DND-41 (cell line): ENCODE data around the gene LLGL2.
"Not testable (repeated sequence)": the region's sequence is repeated elsewhere in the genome, so short reads cannot be mapped to it uniquely, and the experiment has no call there.

Source experiments
- ATAC-seq: fragments of 200-7000 bp; cut with Tn5 transposase; 3 replicates; pipeline ENCODE4 v1.9.1; 2021; ENCODE audit warnings: low read depth; ENCODE audit not compliant: insufficient read depth
- DNase-seq: peaks from one replicate; pipeline ENCODE4 v3.0.0-alpha.2; 2020
- H2AFZ ChIP-seq: 2 replicates; pipeline ENCODE4 v1.6.0; 2012; ENCODE audit warnings: low read depth, low read length
- H3K27ac ChIP-seq: 2 replicates; pipeline ENCODE4 v1.5.1; 2012; ENCODE audit warnings: low read length, inconsistent platforms
- H3K27me3 ChIP-seq: fragments of 200-600 bp; sonication (generic); 2 replicates; pipeline ENCODE4 v1.6.0; 2012; ENCODE audit warnings: low read length, mild to moderate bottlenecking, inconsistent platforms; ENCODE audit not compliant: insufficient read depth, poor library complexity
- H3K36me3 ChIP-seq: 2 replicates; pipeline ENCODE4 v1.5.1; 2012; ENCODE audit warnings: low read length, inconsistent platforms; ENCODE audit not compliant: insufficient read depth
- H3K4me1 ChIP-seq: 2 replicates; pipeline ENCODE4 v1.5.1; 2012; ENCODE audit warnings: mild to moderate bottlenecking, low read length; ENCODE audit not compliant: insufficient read depth
- H3K4me2 ChIP-seq: 2 replicates; pipeline ENCODE4 v1.6.0; 2012; ENCODE audit warnings: mild to moderate bottlenecking, moderate library complexity, low read length, inconsistent platforms; ENCODE audit not compliant: insufficient read depth
- H3K4me3 ChIP-seq, 2 experiments: fragments of 200-600 bp in 1 of 2; shearing (Covaris generic) in 1 of 2; 2 replicates each; pipeline ENCODE4 v1.5.1; 2012 to 2016; ENCODE audit warnings: inconsistent platforms in 2 of 2, low read length in 2 of 2, mild to moderate bottlenecking in 2 of 2, low read depth in 1 of 2, moderate library complexity in 1 of 2
- H3K79me2 ChIP-seq: 2 replicates; pipeline ENCODE4 v1.6.0; 2012; ENCODE audit warnings: low read length, inconsistent platforms; ENCODE audit not compliant: insufficient read depth
- H3K9ac ChIP-seq: 2 replicates; pipeline ENCODE4 v1.6.0; 2012; ENCODE audit warnings: low read depth, mild to moderate bottlenecking, inconsistent platforms, low read length, moderate library complexity
- H3K9me3 ChIP-seq: 2 replicates; pipeline ENCODE4 v1.5.1; 2012; ENCODE audit warnings: low read length, moderate library complexity, mild to moderate bottlenecking, inconsistent platforms; ENCODE audit not compliant: insufficient read depth, severe bottlenecking
- H4K20me1 ChIP-seq: 2 replicates; pipeline ENCODE4 v1.6.0; 2012; ENCODE audit warnings: low read length; ENCODE audit not compliant: insufficient read depth
- CTCF ChIP-seq: IDR thresholded peaks from 2 replicates; pipeline ENCODE4 v1.5.1; 2012; ENCODE audit warnings: borderline replicate concordance, low read length, moderate library complexity, mild to moderate bottlenecking; ENCODE audit not compliant: poor library complexity, severe bottlenecking; ENCODE audit errors: extremely low read depth
- EZH2 ChIP-seq: IDR thresholded peaks from 3 replicates; pipeline ENCODE4 v1.6.1; 2012; ENCODE audit warnings: borderline replicate concordance, low read depth, mild to moderate bottlenecking, moderate library complexity, low read length, inconsistent platforms; ENCODE audit not compliant: severe bottlenecking

LLGL2 gene

GRCh38 chr17:75476752-75477489 lies 48.6 kb upstream of the LLGL2 start:
- DNase-seq: no peak

GRCh38 chr17:75477490-75477862 lies 48.0 kb upstream of the LLGL2 start:
- not testable (repeated sequence) for DNase-seq, H3K4me2 ChIP-seq, H3K9ac ChIP-seq, H3K4me3 ChIP-seq, H3K27ac ChIP-seq, H3K27me3 ChIP-seq, H3K4me1 ChIP-seq, H3K9me3 ChIP-seq, H2AFZ ChIP-seq, ATAC-seq
- peaks cover 44% of the 10 kb centered on the region for H3K36me3 ChIP-seq
- peaks cover 25% of the 10 kb centered on the region; the same call in 1 of the 2 replicates for H4K20me1 ChIP-seq
- H3K79me2 ChIP-seq: peaks cover 49% of the 10 kb centered on the region

More at GRCh38 chr17:75476752-75477489, 48.6 kb upstream of the LLGL2 start:
- H3K9ac ChIP-seq: no peak overlapping the region
- H4K20me1 ChIP-seq: peaks cover 25% of the 10 kb centered on the region; the same call in 1 of the 2 replicates
- no peak overlapping the region for H3K4me3 ChIP-seq
- H3K36me3 ChIP-seq: peaks cover 49% of the 10 kb centered on the region
- H3K9me3 ChIP-seq: no peaks in the 10 kb centered on the region
- TF ChIP-seq CTCF: no peak
- TF ChIP-seq EZH2: no peak
- H3K27ac ChIP-seq: peak overlapping the region; percentile 31; the same call in 1 of the 2 replicates
- H3K4me1 ChIP-seq: no peaks in the 10 kb centered on the region
- peaks cover 48% of the 10 kb centered on the region for H3K79me2 ChIP-seq
- no peak for ATAC-seq
- no peak overlapping the region for H3K4me2 ChIP-seq
- H2AFZ ChIP-seq: no peak overlapping the region
- no peaks in the 10 kb centered on the region for H3K27me3 ChIP-seq

- Histone ChIP-seq H4K20me1 (peaks cover 26% of the 10 kb centered on the region; the same call in 1 of the 2 replicates), H3K36me3 (peaks cover 36% of the 10 kb centered on the region), H3K4me3 (no peak overlapping the region), H3K27ac (no peak overlapping the region), H2AFZ (no peak overlapping the region), H3K9me3 (no peaks in the 10 kb centered on the region), H3K9ac (no peak overlapping the region), H3K27me3 (no peaks in the 10 kb centered on the region), H3K79me2 (peaks cover 54% of the 10 kb centered on the region), H3K4me1 (no peaks in the 10 kb centered on the region), H3K4me2 (no peak overlapping the region)
- ATAC-seq: no peak
- TF ChIP-seq CTCF (no peak), EZH2 (no peak)
- no peak for DNase-seq
Measured at GRCh38 chr17:75478508-75478907, 47.0 kb upstream of the LLGL2 start.

- Histone ChIP-seq H3K4me1 (no peaks in the 10 kb centered on the region), H3K36me3 (peaks cover 25% of the 10 kb centered on the region), H3K27me3 (no peaks in the 10 kb centered on the region), H3K4me2 (no peak overlapping the region), H3K9ac (no peak overlapping the region), H3K4me3 (no peak overlapping the region), H3K9me3 (no peaks in the 10 kb centered on the region), H4K20me1 (peaks cover 26% of the 10 kb centered on the region; the same call in 1 of the 2 replicates), H3K27ac (no peak overlapping the region), H3K79me2 (peaks cover 59% of the 10 kb centered on the region), H2AFZ (no peak overlapping the region)
- ATAC-seq: no peak
- DNase-seq: no peak
- TF ChIP-seq EZH2: no peak
- TF ChIP-seq CTCF: no peak
Measured at GRCh38 chr17:75480281-75480680, 45.2 kb upstream of the LLGL2 start.
